Measurements from ENCODE around the gene GORAB. TPM values are rescaled to one million over a fixed set of nuclear protein-coding genes. Genes with fewer than 3 reads are reported as not detected.

Gene GORAB
- total RNA-seq, 1 donor from 2014 or later: 11.2 TPM

- Histone ChIP-seq H3K36me3 (ENCODE audit: insufficient read depth, low read length) (no peaks in the 10 kb centered on the region), H4K20me1 (ENCODE audit: insufficient read depth, low read length) (no peaks in the 10 kb centered on the region), H3K4me2 (ENCODE audit: low read length) (no peak overlapping the region), H3K9me3 (ENCODE audit: insufficient read depth, low read depth, low read length) (no peaks in the 10 kb centered on the region), H2AFZ (ENCODE audit: low read depth, low read length) (no peak overlapping the region), H3K27me3 (ENCODE audit: insufficient read depth, low read length) (no peaks in the 10 kb centered on the region), H3K79me2 (ENCODE audit: insufficient read depth, low read length) (no peaks in the 10 kb centered on the region), H3K4me1 (ENCODE audit: insufficient read depth, low read length) (peaks cover 5% of the 10 kb centered on the region), H3K9ac (ENCODE audit: low read length) (no peak overlapping the region), H3K27ac (ENCODE audit: low read depth, low read length) (no peak overlapping the region), H3K4me3 (ENCODE audit: insufficient read depth, low read depth, low read length) (no peak overlapping the region)
- DNase-seq (ENCODE audit: low read depth) (no peak), FAIRE-seq (no peak)
- Mint-ChIP-seq H3K4me3 (ENCODE audit: unreplicated experiment) (no peak overlapping the region), H3K36me3 (ENCODE audit: low read depth, unreplicated experiment) (no peaks in the 10 kb centered on the region), H3K27me3 (ENCODE audit: low read depth, unreplicated experiment) (no peaks in the 10 kb centered on the region), H3K9me3 (ENCODE audit: unreplicated experiment) (peaks cover 2% of the 10 kb centered on the region), H3K4me1 (ENCODE audit: low read depth, unreplicated experiment) (peaks cover 10% of the 10 kb centered on the region), H3K27ac (ENCODE audit: unreplicated experiment) (no peak overlapping the region)
- no peak for TF ChIP-seq CTCF (IDR thresholded peaks at IDR 0.05; ENCODE audit: insufficient read depth, low read depth, low read length)
- no peak for TF ChIP-seq EZH2 (IDR thresholded peaks at IDR 0.05; ENCODE audit: insufficient read depth, low read length)
Measured at GRCh38 chr1:170521818-170522217, 10.1 kb upstream of the GORAB start.

GRCh38 chr1:170530972-170531757, 801 bp upstream of the GORAB start:
- H2AFZ ChIP-seq (ENCODE audit: low read depth, low read length): peak overlapping the region; percentile 96

More at GRCh38 chr1:170530972-170531757, 801 bp upstream of the GORAB start:
- Mint-ChIP-seq H3K27ac (ENCODE audit: unreplicated experiment) (no peak overlapping the region), H3K36me3 (ENCODE audit: low read depth, unreplicated experiment) (no peaks in the 10 kb centered on the region), H3K4me3 (ENCODE audit: unreplicated experiment) (no peak overlapping the region), H3K9me3 (ENCODE audit: unreplicated experiment) (no peaks in the 10 kb centered on the region), H3K4me1 (ENCODE audit: low read depth, unreplicated experiment) (no peaks in the 10 kb centered on the region), H3K27me3 (ENCODE audit: low read depth, unreplicated experiment) (no peaks in the 10 kb centered on the region)
- H3K4me2 ChIP-seq (ENCODE audit: low read length): peak overlapping the region; percentile 98
- no peaks in the 10 kb centered on the region for H4K20me1 ChIP-seq (ENCODE audit: insufficient read depth, low read length)
- TF ChIP-seq CTCF (IDR thresholded peaks at IDR 0.05; ENCODE audit: insufficient read depth, low read depth, low read length): no peak
- H3K4me1 ChIP-seq (ENCODE audit: insufficient read depth, low read length): peaks cover 7% of the 10 kb centered on the region
- peaks cover under 1% of the 10 kb centered on the region for H3K36me3 ChIP-seq (ENCODE audit: insufficient read depth, low read length)
- H3K9me3 ChIP-seq (ENCODE audit: insufficient read depth, low read depth, low read length): no peaks in the 10 kb centered on the region
- FAIRE-seq (no peak), DNase-seq (ENCODE audit: low read depth) (no peak)
- H3K4me3 ChIP-seq (ENCODE audit: insufficient read depth, low read depth, low read length): peak overlapping the region; percentile 84
- H3K79me2 ChIP-seq (ENCODE audit: insufficient read depth, low read length): peaks cover 40% of the 10 kb centered on the region
- peak overlapping the region; percentile 99 for H3K27ac ChIP-seq (ENCODE audit: low read depth, low read length)
- peak overlapping the region; percentile 99 for H3K9ac ChIP-seq (ENCODE audit: low read length)
- H3K27me3 ChIP-seq (ENCODE audit: insufficient read depth, low read length): no peaks in the 10 kb centered on the region

Measured in astrocyte (in vitro differentiated cells and primary cell).